ENCODE results near the gene VIM.
A peak's percentile ranks its signal among the peaks of the same experiment; 100 is the strongest.

VIM gene
- long read RNA-seq, transcript VIM-201 (9 exons, 1,868 nt), result major isoform, 993 of 1,020 reads
- long read RNA-seq, partial matches to known transcripts, result 3 of 1,020 reads
- long read RNA-seq, other reads (novel, unspliced or antisense), result 21 of 1,020 reads

DNA sequence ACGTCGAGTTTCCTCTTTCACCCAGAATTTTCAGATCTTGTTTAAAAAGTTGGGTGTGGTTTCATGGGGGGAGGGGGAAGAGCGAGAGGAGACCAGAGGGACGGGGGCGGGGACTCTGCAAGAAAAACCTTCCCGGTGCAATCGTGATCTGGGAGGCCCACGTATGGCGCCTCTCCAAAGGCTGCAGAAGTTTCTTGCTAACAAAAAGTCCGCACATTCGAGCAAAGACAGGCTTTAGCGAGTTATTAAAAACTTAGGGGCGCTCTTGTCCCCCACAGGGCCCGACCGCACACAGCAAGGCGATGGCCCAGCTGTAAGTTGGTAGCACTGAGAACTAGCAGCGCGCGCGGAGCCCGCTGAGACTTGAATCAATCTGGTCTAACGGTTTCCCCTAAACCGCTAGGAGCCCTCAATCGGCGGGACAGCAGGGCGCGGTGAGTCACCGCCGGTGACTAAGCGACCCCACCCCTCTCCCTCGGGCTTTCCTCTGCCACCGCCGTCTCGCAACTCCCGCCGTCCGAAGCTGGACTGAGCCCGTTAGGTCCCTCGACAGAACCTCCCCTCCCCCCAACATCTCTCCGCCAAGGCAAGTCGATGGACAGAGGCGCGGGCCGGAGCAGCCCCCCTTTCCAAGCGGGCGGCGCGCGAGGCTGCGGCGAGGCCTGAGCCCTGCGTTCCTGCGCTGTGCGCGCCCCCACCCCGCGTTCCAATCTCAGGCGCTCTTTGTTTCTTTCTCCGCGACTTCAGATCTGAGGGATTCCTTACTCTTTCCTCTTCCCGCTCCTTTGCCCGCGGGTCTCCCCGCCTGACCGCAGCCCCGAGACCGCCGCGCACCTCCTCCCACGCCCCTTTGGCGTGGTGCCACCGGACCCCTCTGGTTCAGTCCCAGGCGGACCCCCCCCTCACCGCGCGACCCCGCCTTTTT lies at the start of gene VIM:
Gene VIM, plus strand, starts transcription at position 151 of the 925 bp plus-strand sequence. CDS start 1,182 bp downstream, outside the sequence.
- TF ChIP-seq CTCF (IDR thresholded peaks at IDR 0.05; ENCODE audit: insufficient read depth, low read length) (no peak), POLR2AphosphoS5 (IDR thresholded peaks at IDR 0.05; ENCODE audit: low read depth) (0 out of 2 replicates have a peak, but pooled peaks have one; percentile 43)
- H3K27ac ChIP-seq (replicated peaks), result peak within 1 kb of the TSS; percentile 86
- peak within 1 kb of the TSS; percentile 47 for H3K4me3 ChIP-seq (replicated peaks; ENCODE audit: insufficient read depth, low read length)
- H3K27me3 ChIP-seq (ENCODE audit: insufficient read depth, poor library complexity, severe bottlenecking), result no peaks in the 10 kb centered on the region
- peak; percentile 62 to 79 for DNase-seq (ENCODE audit: low read depth in 1 of 2, low spot score in 1 of 2)

DNA sequence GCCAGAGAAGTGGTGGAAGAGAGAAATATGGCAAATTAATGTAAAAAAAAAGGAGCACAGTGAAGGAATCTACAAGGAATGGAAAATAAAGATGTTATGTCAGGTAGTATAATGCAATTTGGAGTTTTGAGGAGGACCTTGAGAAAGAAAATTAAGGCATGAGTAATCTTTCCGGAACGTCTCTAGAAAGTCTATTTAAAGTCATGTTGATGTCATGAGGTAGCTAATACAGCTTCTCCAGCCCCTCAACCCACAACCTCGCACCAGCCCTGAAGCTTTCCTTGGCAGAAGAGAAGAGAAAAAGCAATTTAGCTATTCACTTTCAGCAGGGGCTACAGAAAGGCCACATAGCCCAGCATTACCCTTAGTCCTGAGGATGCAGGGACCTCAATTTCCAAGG lies 49.0 kb upstream of the VIM start:
- Histone ChIP-seq H3K4me3 (replicated peaks; ENCODE audit: insufficient read depth, low read length) (no peak overlapping the region), H3K27me3 (ENCODE audit: insufficient read depth, poor library complexity, severe bottlenecking) (no peaks in the 10 kb centered on the region), H3K27ac (replicated peaks) (no peak overlapping the region)
- TF ChIP-seq CTCF (IDR thresholded peaks at IDR 0.05; ENCODE audit: insufficient read depth, low read length) (no peak), SPI1 (IDR thresholded peaks at IDR 0.05; ENCODE audit: borderline replicate concordance, low read depth) (no peak), POLR2AphosphoS5 (IDR thresholded peaks at IDR 0.05; ENCODE audit: low read depth) (no peak), GABPA (IDR thresholded peaks at IDR 0.05; ENCODE audit: low read depth) (no peak)
- TF ChIP-seq, protein P1, sequence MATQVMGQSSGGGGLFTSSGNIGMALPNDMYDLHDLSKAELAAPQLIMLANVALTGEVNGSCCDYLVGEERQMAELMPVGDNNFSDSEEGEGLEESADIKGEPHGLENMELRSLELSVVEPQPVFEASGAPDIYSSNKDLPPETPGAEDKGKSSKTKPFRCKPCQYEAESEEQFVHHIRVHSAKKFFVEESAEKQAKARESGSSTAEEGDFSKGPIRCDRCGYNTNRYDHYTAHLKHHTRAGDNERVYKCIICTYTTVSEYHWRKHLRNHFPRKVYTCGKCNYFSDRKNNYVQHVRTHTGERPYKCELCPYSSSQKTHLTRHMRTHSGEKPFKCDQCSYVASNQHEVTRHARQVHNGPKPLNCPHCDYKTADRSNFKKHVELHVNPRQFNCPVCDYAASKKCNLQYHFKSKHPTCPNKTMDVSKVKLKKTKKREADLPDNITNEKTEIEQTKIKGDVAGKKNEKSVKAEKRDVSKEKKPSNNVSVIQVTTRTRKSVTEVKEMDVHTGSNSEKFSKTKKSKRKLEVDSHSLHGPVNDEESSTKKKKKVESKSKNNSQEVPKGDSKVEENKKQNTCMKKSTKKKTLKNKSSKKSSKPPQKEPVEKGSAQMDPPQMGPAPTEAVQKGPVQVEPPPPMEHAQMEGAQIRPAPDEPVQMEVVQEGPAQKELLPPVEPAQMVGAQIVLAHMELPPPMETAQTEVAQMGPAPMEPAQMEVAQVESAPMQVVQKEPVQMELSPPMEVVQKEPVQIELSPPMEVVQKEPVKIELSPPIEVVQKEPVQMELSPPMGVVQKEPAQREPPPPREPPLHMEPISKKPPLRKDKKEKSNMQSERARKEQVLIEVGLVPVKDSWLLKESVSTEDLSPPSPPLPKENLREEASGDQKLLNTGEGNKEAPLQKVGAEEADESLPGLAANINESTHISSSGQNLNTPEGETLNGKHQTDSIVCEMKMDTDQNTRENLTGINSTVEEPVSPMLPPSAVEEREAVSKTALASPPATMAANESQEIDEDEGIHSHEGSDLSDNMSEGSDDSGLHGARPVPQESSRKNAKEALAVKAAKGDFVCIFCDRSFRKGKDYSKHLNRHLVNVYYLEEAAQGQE (IDR thresholded peaks at IDR 0.05; ENCODE audit: insufficient replicate concordance, low read depth), result no peak
- DNase-seq (ENCODE audit: low read depth in 1 of 2, low spot score in 1 of 2), result no peak

- Histone ChIP-seq H3K4me3 (replicated peaks; ENCODE audit: insufficient read depth, low read length) (no peak overlapping the region), H3K27ac (replicated peaks) (no peak overlapping the region), H3K27me3 (ENCODE audit: insufficient read depth, poor library complexity, severe bottlenecking) (no peaks in the 10 kb centered on the region)
- DNase-seq (ENCODE audit: low read depth in 1 of 2, low spot score in 1 of 2), result no peak
- TF ChIP-seq SPI1 (IDR thresholded peaks at IDR 0.05; ENCODE audit: borderline replicate concordance, low read depth), result no peak
- TF ChIP-seq, protein P1 (IDR thresholded peaks at IDR 0.05; ENCODE audit: insufficient replicate concordance, low read depth), result no peak
- no peak for TF ChIP-seq POLR2AphosphoS5 (IDR thresholded peaks at IDR 0.05; ENCODE audit: low read depth)
- TF ChIP-seq GABPA (IDR thresholded peaks at IDR 0.05; ENCODE audit: low read depth), result no peak
- TF ChIP-seq CTCF (IDR thresholded peaks at IDR 0.05; ENCODE audit: insufficient read depth, low read length), result no peak
Measured at GRCh38 chr10:17181110-17181509, 46.9 kb upstream of the VIM start.
